Dermis microvascular lymphatic vessel endothelial cell (primary cell): ENCODE measurements around the gene CD300LG. TPM values are rescaled to one million over a fixed set of nuclear protein-coding genes. Genes with fewer than 3 reads are reported as not detected.
"Not testable (repeated sequence)": the region's sequence is repeated elsewhere in the genome, so short reads cannot be mapped to it uniquely, and the experiment has no call there.

Source experiments
- DNase-seq, 2 donors: peaks; one replicate each; pipeline versions ENCODE4 v3.0.0 to v3.0.0-alpha.2; 2010; ENCODE audit warnings: low read depth in 2 of 2
- total RNA-seq: library from RNA; depleted of rRNA; stranded (reverse); fragments of >200 nt; gene quantifications from 2 replicates; pipeline ENCODE4 v1.2.1, GENCODE V29; 2014

The CD300LG gene, protein sequence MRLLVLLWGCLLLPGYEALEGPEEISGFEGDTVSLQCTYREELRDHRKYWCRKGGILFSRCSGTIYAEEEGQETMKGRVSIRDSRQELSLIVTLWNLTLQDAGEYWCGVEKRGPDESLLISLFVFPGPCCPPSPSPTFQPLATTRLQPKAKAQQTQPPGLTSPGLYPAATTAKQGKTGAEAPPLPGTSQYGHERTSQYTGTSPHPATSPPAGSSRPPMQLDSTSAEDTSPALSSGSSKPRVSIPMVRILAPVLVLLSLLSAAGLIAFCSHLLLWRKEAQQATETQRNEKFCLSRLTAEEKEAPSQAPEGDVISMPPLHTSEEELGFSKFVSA
- total RNA-seq = not detected in 2 replicates

DNA sequence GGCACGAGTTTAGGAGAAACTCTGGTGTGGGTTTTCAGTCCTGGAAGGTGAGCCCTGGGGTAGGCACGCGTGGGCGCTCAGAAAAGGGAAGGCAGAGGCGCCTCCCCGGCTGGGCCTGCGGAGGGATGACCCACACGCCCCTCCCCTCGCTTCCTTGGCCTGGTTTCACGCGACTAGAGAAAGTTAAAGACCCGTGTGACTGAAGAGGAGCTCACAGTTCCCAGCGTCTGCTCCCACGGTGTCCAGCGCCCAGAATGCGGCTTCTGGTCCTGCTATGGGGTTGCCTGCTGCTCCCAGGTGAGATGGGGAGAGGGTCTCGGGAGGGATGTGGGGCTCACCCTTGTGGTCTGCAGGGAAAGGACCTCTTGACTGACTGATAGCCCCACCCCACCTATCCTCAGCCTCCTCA, at the start of gene CD300LG:
TSS of gene CD300LG (plus strand) at position 214 of the 409 bp plus-strand sequence. CDS start at position 255, 41 bp downstream.
- no peak for DNase-seq

DNA sequence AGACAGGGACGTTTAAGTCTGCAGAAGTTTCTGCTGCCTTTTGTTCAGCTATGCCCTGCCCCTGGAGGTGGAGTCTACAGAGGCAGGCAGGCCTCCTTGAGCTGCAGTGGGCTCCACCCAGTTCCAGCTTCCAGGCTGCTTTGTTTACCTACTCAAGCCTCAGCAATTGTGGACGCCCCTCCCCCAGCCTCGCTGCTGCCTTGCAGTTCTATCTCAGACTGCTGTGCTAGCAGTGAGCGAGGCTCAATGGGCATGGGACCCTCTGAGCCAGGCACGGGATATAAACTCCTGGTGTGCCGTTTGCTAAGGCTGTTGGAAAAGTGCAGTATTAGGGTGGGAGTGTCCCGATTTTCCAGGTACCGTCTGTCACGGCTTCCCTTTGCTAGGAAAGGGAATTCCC, 49.0 kb upstream of the CD300LG start:
- DNase-seq = not testable (repeated sequence)

DNA sequence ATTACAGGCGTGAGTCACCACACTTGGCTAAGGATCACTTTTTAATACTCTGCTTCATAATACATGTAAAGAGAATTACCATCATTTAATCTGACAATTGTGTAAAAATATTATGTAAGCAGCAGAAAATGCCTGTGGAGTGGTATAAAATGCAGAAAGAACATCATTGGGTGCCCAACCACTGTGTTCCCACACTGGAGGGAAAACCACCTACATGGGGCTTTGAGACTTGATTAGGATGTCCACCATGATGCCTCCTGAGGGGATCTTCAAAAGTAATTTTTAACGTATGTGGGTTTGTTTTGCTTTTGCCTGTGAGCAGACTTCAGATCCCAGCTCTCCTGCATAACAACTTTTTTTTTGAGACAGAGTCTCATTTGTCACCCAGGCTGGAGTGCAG, 47.9 kb upstream of the CD300LG start:
- no peak for DNase-seq

GRCh38 chr17:43800736-43801135, 46.2 kb upstream of the CD300LG start:
- DNase-seq = no peak

GRCh38 chr17:43801844-43802243, 45.1 kb upstream of the CD300LG start:
- DNase-seq = no peak

DNA sequence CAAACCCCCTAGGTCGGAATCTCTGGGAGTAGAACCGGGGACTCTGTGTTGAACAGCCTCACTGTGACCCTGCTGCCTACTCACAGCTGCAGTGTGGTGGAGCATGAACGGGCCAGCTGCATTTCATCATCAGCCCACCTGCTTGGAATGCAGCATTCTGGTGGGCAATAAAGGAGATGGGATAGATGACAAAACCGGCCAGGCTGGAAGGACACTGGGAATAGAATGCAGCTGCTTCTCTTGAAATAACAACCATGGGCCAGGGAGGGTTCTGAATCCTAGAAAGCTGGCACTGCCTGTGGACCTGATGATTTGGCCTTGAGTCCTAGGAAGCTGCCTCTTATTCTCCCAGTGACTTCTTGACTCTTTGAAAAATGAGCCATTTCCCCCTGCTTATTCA, 43.2 kb upstream of the CD300LG start:
- DNase-seq = peak in 1 of 2 donors; percentile 5

DNA sequence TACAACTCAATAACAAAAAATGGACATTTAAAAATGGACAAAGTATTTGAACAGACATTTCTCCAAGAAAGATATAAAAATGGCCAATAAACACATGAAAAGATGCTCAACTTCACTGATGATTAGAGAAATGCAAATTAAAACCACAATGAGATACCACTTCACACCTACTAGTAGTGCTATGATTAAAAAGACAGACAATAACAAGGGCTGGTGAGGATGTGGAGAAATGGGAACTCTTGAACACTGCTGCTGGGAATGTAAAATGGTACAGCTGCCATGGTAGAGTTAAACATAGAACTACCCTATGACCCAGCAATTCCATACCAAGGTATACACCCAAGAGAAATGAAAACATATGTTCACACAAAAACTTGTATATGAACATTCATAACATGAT, 41.9 kb upstream of the CD300LG start:
- no peak for DNase-seq

GRCh38 chr17:43808076-43808475, 38.9 kb upstream of the CD300LG start:
- DNase-seq = no peak

- no peak for DNase-seq
Measured at GRCh38 chr17:43809121-43809520, 37.9 kb upstream of the CD300LG start.

DNA sequence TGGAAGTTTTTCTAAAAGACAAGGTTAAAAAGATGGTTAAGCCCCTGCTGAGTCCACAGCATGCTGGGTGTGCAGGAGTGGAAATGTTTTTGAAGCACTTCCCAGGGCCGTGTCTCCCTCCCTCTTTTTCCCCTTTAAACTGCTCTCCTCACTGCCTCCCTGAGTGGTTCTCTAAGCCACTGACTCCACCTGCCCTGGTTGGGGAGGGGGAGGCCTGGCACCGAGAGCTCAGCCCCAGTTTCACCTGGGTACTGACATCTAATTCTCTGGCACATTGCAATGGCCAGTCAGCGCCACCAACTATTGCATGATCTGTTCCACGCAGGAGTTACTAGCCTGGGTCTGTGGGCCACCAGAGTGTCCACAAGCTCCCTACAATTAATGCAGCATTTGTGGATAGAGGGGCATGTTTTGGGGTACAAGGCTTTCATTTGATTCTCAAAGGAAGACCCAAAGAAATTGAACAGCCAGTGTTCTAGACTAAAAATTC, 36.7 kb upstream of the CD300LG start:
- DNase-seq = no peak

- no peak for DNase-seq
Measured at GRCh38 chr17:43810823-43811222, 36.2 kb upstream of the CD300LG start.

DNA sequence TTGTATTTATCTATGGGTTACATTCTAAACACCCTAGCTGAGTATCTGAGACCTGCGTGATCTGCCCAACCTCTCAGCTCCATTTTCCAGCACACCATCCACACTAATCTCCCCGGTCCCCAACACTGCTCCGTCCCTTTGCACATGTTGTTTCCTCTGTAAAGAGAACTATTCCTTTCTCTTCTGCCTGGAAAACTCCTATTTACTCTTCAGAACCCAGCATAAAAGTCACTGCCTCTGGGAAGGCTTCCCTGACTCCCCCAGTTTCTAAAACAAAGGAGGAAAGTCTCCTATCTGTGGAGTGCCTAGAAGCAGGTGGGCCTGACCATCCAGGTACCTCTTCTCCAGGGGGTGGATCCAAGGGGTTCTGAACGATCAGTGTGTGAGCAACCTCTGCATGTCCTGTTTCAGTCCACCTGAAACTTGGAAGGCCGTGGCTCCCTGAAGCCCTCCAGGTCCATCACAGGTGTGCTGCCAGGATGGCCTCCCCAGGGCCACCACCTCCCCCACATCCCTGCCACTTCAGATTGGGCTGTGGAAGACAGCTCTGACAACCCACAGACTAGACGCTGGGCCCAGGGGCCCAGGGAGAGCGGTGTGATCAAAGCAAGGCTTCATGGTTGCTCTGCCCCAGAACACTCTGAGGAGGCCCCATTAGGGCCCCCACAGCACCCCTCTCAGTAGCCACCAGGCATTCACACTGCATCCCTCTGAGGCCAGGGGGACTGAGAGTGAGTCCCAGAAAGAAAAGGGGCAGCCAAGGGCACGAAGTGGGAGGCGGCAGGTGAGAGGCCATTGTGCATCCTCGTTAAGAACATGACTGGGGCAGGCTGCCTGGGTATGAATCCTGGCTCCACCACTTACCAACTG, 34.3 kb upstream of the CD300LG start:
- no peak for DNase-seq

DNA sequence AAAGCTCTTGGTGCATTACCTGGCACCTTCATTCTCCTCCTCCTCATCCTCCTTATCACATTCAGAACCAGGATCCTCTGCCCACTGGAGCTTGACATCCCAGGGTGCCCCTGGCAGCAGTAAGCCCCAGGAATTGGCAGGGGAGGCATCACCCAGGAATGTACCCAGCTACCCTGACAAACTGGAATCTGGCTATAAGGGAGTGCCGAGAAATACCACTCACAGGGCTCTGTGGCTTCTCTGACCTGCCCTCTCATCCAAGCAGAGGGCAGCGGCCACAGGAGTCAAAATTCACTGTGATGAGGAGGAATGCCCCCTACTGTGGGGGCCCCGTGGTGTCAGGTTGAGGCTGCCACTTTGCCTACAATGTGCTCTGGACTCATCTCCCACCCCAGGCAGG, 33.6 kb upstream of the CD300LG start:
- DNase-seq = no peak

DNA sequence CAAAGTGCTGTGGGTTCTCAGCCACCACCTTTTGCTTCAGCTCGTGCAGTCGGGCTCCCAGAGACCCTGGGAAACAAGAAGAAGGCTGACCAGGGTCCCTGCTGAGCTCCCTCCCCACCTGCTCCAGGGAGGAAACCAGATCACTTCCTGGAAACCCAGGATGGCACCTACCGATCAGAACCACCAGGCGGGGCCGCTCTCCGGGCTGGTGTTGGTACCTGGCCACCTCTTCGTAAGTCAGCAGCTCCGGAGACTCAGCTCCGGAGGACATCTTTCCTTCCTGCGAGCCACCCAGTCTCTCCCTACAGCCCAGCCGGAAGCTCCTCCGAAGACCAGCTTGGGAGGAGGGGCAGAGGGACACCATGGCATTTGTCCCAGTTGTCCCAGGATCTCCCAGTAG, 33.0 kb upstream of the CD300LG start:
- DNase-seq = peak in 1 of 2 donors; percentile 12

DNA sequence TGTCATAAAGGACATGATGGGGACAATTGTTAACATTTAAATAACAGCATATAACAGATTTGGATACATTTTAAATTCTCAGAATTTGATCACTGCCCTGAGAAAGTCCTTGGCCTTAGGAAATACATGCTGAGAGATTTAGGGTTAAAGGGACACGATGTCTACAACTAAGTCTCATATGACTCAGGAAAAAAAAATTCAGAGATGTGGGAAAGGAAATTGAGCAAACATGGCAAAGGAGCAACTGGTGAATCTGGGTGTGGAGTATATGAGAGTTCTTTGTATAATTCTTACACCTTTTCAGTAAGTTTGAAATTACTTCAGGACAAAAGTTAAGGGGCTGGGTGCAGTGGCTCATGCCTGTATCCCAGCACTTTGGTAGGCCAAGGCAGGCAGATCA, 32.3 kb upstream of the CD300LG start:
- DNase-seq = peak in 1 of 2 donors; percentile 64

DNA sequence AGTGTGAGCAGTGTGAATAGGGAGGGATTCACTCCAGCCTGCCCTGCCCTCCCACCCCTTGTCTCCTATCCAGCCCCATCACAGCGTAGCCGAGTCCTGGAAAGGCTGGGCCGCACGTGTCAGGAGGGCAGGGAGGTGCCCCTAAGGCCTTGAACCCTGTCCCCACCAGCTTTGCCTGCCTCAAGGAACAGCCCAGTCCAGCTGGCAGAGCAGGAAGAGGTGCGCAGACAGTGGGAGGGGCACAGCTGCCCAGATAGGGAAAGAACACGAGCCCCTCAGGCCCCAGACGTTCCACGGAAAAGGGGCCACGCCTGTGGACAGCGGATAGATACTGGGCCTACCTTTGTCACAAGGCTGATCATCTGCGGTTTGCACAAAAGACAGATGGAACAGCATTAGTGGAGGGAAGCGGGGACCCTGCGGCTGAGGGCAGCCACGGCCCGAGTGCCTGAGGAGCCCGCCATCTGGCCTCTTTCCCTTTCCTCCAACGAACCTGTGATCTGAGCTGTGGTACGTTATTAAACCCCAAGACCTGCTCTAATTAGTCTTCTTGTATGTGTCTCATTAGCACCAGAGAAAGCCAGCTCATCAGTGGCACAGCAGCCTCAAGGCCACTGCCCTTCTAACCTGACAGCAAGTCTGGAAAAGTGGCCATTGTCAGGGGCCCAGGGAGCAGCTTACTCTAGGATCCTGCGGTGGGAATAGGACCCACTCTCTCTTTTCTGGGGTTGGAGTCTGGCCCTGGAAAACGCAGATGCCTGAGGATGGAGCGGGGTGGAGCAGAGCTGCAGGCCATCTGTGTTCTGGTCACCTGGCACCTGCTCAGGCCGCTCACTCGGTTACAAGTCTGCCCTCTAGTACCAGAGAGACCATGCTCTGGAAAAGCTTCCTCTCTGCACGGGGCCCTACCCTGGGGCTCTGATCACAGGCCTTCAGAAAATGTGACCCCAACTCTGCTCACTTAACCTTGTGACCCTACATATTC, 30.3 kb upstream of the CD300LG start:
- DNase-seq = no peak

DNA sequence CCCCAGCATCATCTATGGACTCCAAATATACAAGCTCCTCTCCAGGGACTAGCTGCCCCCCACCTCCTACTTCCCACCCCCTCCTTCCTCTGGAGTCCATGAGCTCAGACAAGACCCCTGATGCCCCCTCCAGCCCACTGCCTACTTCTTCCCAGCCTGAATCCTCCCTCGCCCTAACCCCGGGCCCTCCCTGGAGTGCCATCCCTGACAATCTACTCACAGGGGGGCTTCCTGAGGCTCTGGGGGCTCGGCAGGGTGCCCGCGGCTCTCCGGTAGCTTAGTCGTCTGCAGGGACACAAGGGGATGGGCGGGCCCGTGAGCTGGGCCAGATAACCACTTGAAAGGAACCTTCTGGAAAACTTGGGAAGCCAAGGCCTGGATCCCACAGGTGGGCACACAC, 29.1 kb upstream of the CD300LG start:
- no peak for DNase-seq

GRCh38 chr17:43818966-43819365, 28.0 kb upstream of the CD300LG start:
- DNase-seq = no peak

- DNase-seq = no peak
Measured at GRCh38 chr17:43820759-43821158, 26.2 kb upstream of the CD300LG start.

GRCh38 chr17:43822570-43823190, 24.3 kb upstream of the CD300LG start:
- no peak for DNase-seq
